Body of pancreas (tissue), 4 donors: ENCODE data around the gene RBM19.

Source experiments
- CTCF ChIP-seq, 7 experiments: fragments of 450-650 bp in 4 of 7; fragments of 200-600 bp in 3 of 7; sonication (generic) in 3 of 7; IDR thresholded peaks; one replicate each; pipeline ENCODE4 v1.5.1; 2016 to 2019; ENCODE audit warnings: antibody characterized with exemption in 7 of 7
- POLR2A ChIP-seq, 3 donors: fragments of 450-650 bp; IDR thresholded peaks; one replicate each; pipeline ENCODE4 v1.6.1; 2016; ENCODE audit warnings: antibody characterized with exemption in 3 of 3, mild to moderate bottlenecking in 2 of 3

GRCh38 chr12:113988976-113989375, 22.9 kb upstream of the RBM19 start:
- TF ChIP-seq POLR2A (IDR thresholded peaks at IDR 0.05) = no peak
- no peak for TF ChIP-seq CTCF (IDR thresholded peaks at IDR 0.05)
